ENCODE measurements around the gene MPST. TPM values are rescaled to one million over a fixed set of nuclear protein-coding genes. Genes with fewer than 3 reads are reported as not detected.

MPST gene
- total RNA-seq, 8 experiments from 2014 or later: 18.3 to 43.2 (median 22.7) TPM

DNA sequence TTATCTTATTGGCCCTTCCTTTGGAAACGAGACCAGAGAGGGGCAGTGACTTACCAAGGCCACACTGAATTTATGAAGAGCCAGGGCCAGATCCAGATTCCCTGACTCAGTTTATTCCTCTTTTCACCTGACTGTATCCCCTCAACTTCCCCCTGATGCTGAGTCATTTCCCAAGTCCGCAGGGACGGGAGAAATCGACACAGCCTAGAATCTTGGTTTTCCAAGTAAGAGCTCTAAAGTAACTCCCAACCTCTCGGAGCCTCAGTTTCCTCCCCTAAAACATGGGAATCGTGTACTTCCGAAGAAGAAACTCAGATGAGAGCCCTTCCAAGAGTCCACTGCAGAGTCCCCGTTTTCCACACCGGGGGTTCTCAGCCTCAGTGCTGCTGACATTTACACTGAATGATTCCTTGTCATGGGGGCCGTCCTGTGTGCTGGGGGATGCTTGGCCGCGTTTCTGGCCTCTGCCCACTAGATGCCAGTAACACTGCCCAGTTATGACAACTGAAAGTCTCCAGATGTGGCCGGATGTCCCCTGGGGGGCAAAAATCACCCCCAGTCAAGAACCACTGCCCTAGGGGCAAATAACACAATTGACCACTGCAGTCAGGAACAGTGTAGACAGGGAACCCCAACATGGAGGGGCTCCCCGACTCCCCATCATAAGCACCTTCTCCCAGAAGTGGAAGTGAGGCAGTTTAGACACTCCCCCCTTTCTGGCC is 11.2 kb downstream of the MPST start:
- 67 to 96% (median 77%) methylated on average over 1 to 11 of the region's 14 CpGs; no CpG with 5 or more reads in 4 of the 10 experiments for WGBS, 10 experiments
- in situ Hi-C loops (cut with MboI; ENCODE audit: low pct_unique_long_range_greater_than_20kb in 2 of 9, low sequenced_read_pairs in 9 of 9, unreplicated experiment in 9 of 9): no loop called here
- no peak for ATAC-seq (replicated peaks in 6 of 8)
- Histone ChIP-seq H3K4me3 (no peak overlapping the region), H3K4me1 (replicated peaks in 1 of 2) (no peaks in the 10 kb centered on the region), H3K27ac (no peak overlapping the region)

GRCh38 chr22:37032134-37032534 is 12.6 kb downstream of the MPST start:
- H3K4me1 ChIP-seq (replicated peaks in 1 of 2): no peaks in the 10 kb centered on the region
- H3K4me3 ChIP-seq: no peak overlapping the region
- no peak overlapping the region for H3K27ac ChIP-seq
- peak in 2 of 8 experiments; percentile 12 to 35 for ATAC-seq (replicated peaks in 6 of 8)
- WGBS, 10 experiments: 0 to 100% (median 64%) methylated on average over 1 to 2 of the region's 2 CpGs; no CpG with 5 or more reads in 4 of the 10 experiments
- in situ Hi-C loops (cut with MboI; ENCODE audit: low pct_unique_long_range_greater_than_20kb in 2 of 9, low sequenced_read_pairs in 9 of 9, unreplicated experiment in 9 of 9): no loop called here

GRCh38 chr22:37032535-37033460 is 13.3 kb downstream of the MPST start:
- WGBS, 10 experiments: 35 to 100% (median 72%) methylated on average over 1 to 8 of the region's 18 CpGs; no CpG with 5 or more reads in 2 of the 10 experiments
- Histone ChIP-seq H3K4me1 (replicated peaks in 1 of 2) (no peaks in the 10 kb centered on the region), H3K4me3 (no peak overlapping the region), H3K27ac (no peak overlapping the region)
- in situ Hi-C loops (cut with MboI; ENCODE audit: low pct_unique_long_range_greater_than_20kb in 2 of 9, low sequenced_read_pairs in 9 of 9, unreplicated experiment in 9 of 9): no loop called here
- ATAC-seq (replicated peaks in 6 of 8): peak in 7 of 8 experiments; percentile 21 to 98 (median 54)

- no peak overlapping the region for H3K27ac ChIP-seq
- in situ Hi-C loops (cut with MboI; ENCODE audit: low pct_unique_long_range_greater_than_20kb in 2 of 9, low sequenced_read_pairs in 9 of 9, unreplicated experiment in 9 of 9): no loop called here
- H3K4me1 ChIP-seq (replicated peaks in 1 of 2): no peaks in the 10 kb centered on the region
- ATAC-seq (replicated peaks in 6 of 8): no peak
- WGBS, 10 experiments: 40 to 93% (median 85%) methylated on average over 1 to 6 of the region's 23 CpGs; no CpG with 5 or more reads in 4 of the 10 experiments
- no peak overlapping the region for H3K4me3 ChIP-seq
These were observed 14.3 kb downstream of the MPST start for GRCh38 chr22:37033605-37034430.

GRCh38 chr22:37036655-37037377 is 17.3 kb downstream of the MPST start:
- Histone ChIP-seq H3K4me1 (replicated peaks in 1 of 2) (no peaks in the 10 kb centered on the region), H3K27ac (no peak overlapping the region), H3K4me3 (no peak overlapping the region)
- WGBS, 10 experiments: 38 to 100% (median 81%) methylated on average over 1 to 10 of the region's 11 CpGs
- in situ Hi-C loops (cut with MboI; ENCODE audit: low pct_unique_long_range_greater_than_20kb in 2 of 9, low sequenced_read_pairs in 9 of 9, unreplicated experiment in 9 of 9): no loop called here
- no peak for ATAC-seq (replicated peaks in 6 of 8)

DNA sequence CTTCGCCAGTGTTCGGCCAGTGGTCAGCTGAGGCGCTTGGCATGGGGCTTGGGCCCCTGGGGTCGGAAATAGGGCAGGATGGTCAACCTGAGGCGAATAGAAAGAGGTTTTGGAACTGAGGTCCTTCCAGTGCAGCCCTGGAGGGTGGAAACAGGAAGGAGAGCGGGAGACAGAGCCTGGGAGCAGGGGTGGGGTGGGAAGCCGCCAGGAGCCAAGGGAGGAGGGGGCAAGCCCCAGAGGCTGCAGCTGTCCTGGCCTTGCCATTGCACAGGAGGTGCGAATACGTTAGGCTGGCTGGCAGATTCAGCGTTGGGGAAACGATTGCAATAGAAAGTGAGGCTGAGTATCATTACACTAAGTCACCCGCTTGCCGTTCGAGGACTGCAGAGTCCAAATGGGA is 18.1 kb downstream of the MPST start:
- WGBS, 10 experiments: 27 to 82% (median 40%) methylated on average over 1 to 8 of the region's 14 CpGs; no CpG with 5 or more reads in 2 of the 10 experiments

GRCh38 chr22:37039466-37039865 is 19.9 kb downstream of the MPST start:
- in situ Hi-C loops (cut with MboI; ENCODE audit: low pct_unique_long_range_greater_than_20kb in 2 of 9, low sequenced_read_pairs in 9 of 9, unreplicated experiment in 9 of 9): no loop called here
- Histone ChIP-seq H3K4me3 (no peak overlapping the region), H3K4me1 (replicated peaks in 1 of 2) (peaks cover 0 to 7% of the 10 kb centered on the region in 2 donors), H3K27ac (no peak overlapping the region)
- WGBS, 10 experiments: 0 to 100% (median 60%) methylated on average over 1 to 2 of the region's 2 CpGs
- ATAC-seq (replicated peaks in 6 of 8): no peak

More for the DNA sequence above, 18.1 kb downstream of the MPST start:
- Histone ChIP-seq H3K4me1 (replicated peaks in 1 of 2) (no peaks in the 10 kb centered on the region), H3K27ac (no peak overlapping the region), H3K4me3 (no peak overlapping the region)
- in situ Hi-C loops (cut with MboI; ENCODE audit: low pct_unique_long_range_greater_than_20kb in 2 of 9, low sequenced_read_pairs in 9 of 9, unreplicated experiment in 9 of 9): no loop called here
- peak in 3 of 8 experiments; percentile 25 to 42 (median 27) for ATAC-seq (replicated peaks in 6 of 8)

DNA sequence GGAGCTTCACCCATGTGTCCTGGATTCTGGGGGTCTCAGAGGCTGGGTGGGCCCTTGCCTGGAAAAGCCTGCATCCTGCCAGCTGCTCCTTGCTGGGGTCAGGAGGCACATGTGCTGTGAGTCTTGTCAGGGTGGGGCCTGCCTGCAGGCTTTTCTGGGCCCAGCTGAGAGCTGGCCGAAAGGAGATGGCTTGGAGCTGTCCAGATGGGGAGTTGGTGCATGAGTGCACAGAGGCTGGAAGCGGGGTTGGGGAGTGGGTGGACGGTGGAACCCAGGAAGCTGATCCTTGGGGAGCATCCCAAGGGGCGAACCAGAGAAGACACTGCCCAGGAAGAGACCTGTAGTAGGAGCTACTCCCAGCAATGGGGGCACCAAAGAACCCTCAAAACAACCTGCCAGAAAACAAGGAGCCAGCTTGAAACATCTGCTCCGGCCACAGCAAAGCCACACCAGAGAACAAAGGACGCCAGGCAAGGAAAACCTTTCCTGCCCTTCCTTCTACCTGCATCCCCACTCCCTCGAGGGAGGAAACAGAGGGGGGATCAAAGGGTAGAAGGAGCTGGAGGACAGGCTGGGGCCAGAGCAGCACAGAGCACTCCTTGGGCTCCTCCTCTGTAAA is 23.8 kb downstream of the MPST start:
- in situ Hi-C loops (cut with MboI; ENCODE audit: low pct_unique_long_range_greater_than_20kb in 2 of 9, low sequenced_read_pairs in 9 of 9, unreplicated experiment in 9 of 9): no loop called here
- peak in 3 of 8 experiments; percentile 17 to 76 (median 63) for ATAC-seq (replicated peaks in 6 of 8)
- no peak overlapping the region for H3K27ac ChIP-seq
- H3K4me3 ChIP-seq: no peak overlapping the region
- H3K4me1 ChIP-seq (replicated peaks in 1 of 2): peaks cover 0 to 10% of the 10 kb centered on the region in 2 donors
- 10 to 100% (median 80%) methylated on average over 1 to 3 of the region's 7 CpGs; no CpG with 5 or more reads in 1 of the 10 experiments for WGBS, 10 experiments

DNA sequence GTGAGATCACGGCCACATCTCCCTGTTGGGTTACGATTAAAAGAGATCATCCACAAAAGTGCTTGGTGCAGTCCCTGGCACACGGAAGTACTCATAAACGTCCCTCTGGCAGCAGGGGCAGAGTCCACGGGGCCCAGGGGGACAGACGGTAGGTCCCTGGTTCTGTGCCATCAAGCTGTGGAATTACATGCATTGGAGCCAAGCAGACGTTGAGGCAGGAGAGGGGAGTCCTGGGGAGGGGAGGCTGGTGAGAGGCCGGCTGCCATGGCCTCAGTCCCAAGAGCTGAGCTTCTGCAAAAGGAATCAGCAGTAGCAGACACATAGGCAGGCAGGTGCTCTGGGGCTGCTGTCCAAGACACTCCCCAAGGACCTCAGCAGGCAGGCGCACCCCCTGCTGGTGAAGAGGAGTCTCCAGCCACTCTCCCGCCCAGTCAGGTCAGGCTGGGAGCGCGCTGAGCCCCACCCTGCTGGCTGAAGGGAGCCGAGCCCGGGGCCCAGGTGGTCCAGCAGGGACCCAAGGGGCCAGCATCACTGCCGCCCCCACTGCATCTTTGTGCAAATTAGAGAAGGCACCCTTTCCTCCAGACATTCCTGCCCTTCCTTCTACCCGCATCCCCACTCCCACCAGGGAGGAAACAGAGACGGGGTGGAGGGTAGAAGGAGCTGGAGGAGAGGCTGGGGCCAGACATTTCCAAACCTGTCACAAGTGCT is 24.4 kb downstream of the MPST start:
- Histone ChIP-seq H3K27ac (no peak overlapping the region), H3K4me3 (no peak overlapping the region), H3K4me1 (replicated peaks in 1 of 2) (peaks cover 0 to 10% of the 10 kb centered on the region in 2 donors)
- 61 to 100% (median 100%) methylated on average over 1 to 6 of the region's 17 CpGs; no CpG with 5 or more reads in 5 of the 10 experiments for WGBS, 10 experiments
- ATAC-seq (replicated peaks in 6 of 8): peak; percentile 66 to 100 (median 89)
- in situ Hi-C loops (cut with MboI; ENCODE audit: low pct_unique_long_range_greater_than_20kb in 2 of 9, low sequenced_read_pairs in 9 of 9, unreplicated experiment in 9 of 9): no loop called here

GRCh38 chr22:37044634-37045625 is 25.4 kb downstream of the MPST start:
- no peak overlapping the region for H3K27ac ChIP-seq
- in situ Hi-C loops (cut with MboI; ENCODE audit: low pct_unique_long_range_greater_than_20kb in 2 of 9, low sequenced_read_pairs in 9 of 9, unreplicated experiment in 9 of 9): no loop called here
- H3K4me1 ChIP-seq (replicated peaks in 1 of 2): peaks cover 0 to 10% of the 10 kb centered on the region in 2 donors
- peak in 3 of 8 experiments; percentile 6 to 15 (median 13) for ATAC-seq (replicated peaks in 6 of 8)
- H3K4me3 ChIP-seq: no peak overlapping the region
- WGBS, 10 experiments: 0 to 100% (median 79%) methylated on average over 1 to 8 of the region's 9 CpGs; no CpG with 5 or more reads in 2 of the 10 experiments
